ENCODE results near the gene SH3GL1. TPM values are rescaled to one million over a fixed set of nuclear protein-coding genes. Genes with fewer than 3 reads are reported as not detected.

Gene SH3GL1
- total RNA-seq, 1 experiment from 2014 or later, result 261 TPM

DNA sequence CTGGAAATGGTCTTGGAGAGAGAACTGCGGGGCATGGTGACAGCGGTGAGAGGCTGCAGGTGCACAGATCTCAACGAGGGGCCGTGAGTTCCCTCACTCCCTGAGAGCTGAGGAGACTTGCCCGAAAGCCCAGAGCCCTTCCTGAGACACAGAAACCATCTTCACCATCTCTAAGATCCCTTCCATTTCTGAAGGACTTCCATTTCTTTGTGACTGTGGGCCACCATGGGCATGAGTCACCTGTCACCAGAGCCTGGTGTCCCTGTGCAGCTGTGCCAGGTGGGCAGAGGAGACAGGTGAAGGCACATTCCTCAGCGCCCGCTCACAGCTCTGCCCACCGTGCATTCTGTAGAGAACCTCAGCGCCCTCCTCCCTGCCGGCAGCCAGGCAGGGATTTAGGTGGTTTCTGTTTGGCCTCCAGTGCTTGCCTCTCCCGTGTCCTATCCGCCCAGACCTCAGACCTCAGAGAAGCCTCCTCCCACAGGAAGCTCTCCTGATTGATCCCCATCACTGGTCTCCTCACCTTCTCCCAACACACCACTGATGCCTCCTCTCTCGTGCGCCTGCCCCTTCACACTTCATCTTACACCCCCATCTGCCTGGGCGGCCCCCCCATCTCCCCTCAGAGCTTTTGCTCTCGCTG lies 24.2 kb downstream of the SH3GL1 start:
- DNase-seq (ENCODE audit: low read depth), result no peak

DNA sequence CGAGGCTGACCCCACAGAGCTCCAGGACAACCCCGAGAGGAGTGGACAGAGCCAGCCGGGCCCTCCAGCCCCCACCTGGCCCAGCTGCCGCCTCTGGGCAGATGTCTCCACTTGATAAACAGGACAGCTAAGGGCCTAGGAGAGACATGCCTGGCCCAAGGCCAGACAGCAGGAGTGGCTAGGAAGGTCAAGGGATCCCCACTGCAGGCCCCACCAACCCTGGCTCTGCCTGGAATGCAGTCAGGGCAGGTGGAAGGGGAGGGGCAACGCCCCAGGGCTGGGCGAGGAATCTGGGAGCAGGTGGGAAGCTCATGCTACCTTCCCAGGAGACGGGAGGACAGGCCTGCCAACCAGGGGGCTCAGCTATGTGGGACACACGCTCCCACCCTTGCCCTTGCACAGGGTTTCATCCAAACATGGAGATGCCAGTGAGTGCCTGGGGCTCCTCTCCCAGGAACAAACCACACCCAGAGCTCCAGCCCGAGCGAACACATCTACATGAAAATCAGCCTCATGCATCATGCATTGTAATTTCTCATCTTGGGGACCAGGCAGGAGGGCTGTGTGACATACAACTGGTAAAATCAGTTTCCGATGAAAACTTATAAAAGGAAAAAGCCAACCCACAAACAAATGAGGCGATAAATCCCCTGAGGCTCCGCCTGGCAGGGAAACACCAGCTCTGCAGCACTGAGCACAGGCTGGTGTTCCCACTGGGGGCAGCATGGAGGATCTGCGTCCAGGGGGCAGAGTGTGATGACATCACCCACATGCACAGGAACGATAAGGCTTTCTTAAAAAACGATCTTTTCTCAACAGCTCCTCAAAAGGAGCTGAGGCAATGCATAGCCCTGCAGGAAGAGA lies 25.0 kb downstream of the SH3GL1 start:
- peak; percentile 89 for DNase-seq (ENCODE audit: low read depth)

GRCh38 chr19:4374498-4375163 lies 25.7 kb downstream of the SH3GL1 start:
- DNase-seq (ENCODE audit: low read depth), result peak; percentile 95

DNA sequence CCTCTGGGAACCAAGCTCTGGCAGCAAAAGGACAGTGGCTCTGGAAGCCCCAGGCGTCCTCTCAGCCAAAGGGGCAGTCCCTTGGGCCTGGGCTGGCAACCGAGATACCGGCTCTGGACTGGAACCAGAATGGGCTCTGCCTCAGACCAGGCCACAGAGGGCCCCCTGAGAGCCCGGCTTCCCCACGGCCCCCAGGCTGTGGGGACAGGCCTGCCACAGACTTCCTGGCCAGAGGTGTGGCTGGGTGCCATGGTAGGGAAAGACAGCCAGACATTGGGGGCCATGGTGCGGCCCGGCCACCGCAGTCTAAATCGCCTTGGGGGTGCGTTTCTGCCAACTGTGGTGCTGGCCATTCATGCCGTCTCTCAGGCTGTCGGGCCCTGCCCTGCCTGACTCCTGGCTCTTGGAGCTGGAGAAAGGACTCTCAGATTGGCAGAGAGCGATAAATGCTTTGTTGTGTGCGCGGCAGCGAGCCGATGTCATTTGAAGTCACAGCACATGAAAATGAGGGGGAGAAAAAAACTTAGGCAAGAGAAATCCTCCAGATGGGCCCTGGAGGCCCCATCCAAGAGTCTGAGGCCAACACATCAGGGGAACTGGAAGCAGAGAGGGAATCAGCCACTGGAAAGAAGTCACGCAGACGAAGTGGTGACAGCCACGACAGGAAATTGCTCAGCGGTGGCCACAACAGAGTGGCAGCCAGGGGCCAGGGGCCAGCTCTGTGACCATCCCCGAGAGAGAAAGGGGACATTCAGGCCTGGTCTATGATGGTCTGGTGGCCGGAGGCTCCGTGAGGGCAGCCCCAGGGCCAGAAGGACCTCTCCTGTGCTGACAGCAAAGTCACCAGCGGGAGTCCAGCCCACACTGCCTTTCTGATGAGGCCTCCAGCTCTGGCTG lies 26.5 kb downstream of the SH3GL1 start:
- no peak for DNase-seq (ENCODE audit: low read depth)

GRCh38 chr19:4373013-4373367 lies 27.4 kb downstream of the SH3GL1 start:
- no peak for DNase-seq (ENCODE audit: low read depth)

- no peak for DNase-seq (ENCODE audit: low read depth)
These were observed 28.0 kb downstream of the SH3GL1 start for GRCh38 chr19:4372165-4373012.

GRCh38 chr19:4371247-4372164 lies 28.8 kb downstream of the SH3GL1 start:
- peak; percentile 90 for DNase-seq (ENCODE audit: low read depth)

DNA sequence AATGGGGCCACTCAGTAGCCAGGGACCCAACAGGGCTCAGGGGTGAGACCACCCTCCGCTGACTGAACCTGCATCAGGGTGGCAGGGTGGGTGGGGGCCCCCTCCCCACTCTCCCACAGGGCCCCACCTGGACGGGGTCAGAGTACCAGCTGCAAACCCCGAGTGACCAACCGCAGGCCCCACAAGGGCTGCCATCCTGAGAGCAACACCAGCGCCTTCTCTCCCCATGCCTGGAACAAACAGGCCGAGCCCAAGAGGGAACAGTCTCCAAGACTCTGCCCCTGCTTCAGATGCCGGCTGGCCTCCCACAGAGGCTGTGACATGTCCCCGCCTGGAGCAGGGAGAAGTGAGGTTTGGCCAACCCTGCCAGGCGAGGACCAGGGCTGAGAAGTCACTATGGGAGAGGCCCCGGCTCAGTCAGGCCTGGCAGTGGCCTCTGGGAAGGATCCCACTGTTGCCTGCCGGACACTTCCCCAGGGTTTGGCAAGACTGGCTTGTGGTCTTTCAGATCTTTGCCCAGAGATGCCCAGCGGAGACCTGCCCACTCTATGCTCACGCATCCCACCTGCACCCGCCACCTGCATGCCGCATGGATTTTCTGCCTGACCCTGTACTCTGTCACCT lies 29.8 kb downstream of the SH3GL1 start:
- DNase-seq (ENCODE audit: low read depth), result no peak

DNA sequence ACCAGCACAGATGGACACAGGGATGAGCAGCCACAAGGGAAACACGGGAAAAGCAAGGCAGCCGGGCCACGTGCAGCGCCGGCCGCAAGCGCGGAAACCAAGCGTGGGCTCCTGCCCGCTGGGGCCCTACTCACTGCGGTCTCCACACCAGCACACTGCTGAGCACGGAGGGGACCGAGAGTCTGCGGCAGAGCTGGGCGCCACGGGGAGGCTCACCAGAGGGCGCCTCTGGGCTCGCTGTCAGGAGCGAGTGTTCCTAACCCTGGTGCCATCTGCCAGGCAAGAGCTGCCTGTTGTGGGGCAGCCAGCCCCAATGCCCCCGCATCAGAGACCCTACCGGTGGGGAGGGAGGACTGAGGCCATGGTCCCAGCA lies 30.5 kb downstream of the SH3GL1 start:
- DNase-seq (ENCODE audit: low read depth), result no peak

GRCh38 chr19:4369109-4369887 lies 31.0 kb downstream of the SH3GL1 start:
- no peak for DNase-seq (ENCODE audit: low read depth)

DNA sequence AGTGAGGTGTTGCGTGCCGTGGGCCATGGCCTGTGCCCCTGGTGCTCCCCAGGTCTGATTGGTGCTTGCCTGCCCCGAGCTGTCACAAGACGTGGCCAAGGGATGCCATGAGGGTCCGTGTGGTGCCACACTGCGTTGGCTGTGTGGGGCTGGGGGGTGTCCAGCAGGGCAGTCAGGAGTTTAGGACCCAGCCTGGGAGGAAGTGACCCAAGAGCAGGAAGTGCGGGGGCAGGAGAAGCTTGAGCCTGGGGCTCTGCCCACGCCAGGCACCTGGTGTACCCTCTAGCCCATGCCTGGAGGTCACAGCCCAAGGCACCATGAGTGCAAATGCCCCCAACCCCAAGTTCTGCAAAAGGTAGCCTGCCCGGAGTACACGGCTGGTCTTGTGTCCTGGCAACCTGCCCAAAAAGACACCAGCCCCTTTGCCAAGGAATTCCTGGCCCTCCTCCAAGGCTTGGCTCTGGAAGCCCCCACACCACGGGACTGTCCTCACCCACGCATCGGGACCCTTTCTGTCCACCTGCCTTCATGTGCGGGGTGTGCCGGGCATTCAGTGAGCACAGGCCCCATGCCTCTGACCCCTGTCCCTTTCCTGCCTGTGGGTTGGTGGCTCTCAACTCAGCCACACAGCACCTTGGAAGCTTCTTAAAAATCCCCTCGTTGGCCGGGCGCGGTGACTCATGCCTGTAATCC lies 32.1 kb downstream of the SH3GL1 start:
- no peak for DNase-seq (ENCODE audit: low read depth)

DNA sequence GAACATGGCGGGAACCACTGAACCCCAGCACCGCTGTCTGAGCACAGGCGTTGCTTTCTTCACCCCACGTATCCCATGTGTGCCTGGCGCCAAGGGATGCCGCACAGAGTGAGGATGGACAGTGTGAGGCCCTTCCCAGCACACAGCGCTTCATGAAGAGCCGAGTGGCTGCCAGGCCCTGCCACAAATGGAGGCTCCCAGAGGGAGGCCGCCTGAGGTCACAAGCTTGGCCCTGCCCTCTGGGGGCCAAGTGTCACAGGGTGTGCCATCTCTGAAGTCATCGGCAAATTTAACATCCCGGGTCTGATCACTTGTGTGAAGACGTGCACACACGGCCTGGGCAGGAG lies 32.6 kb downstream of the SH3GL1 start:
- DNase-seq (ENCODE audit: low read depth), result no peak

GRCh38 chr19:4367336-4367723 lies 33.0 kb downstream of the SH3GL1 start:
- no peak for DNase-seq (ENCODE audit: low read depth)

GRCh38 chr19:4366666-4367335 lies 33.5 kb downstream of the SH3GL1 start:
- no peak for DNase-seq (ENCODE audit: low read depth)

- DNase-seq (ENCODE audit: low read depth), result no peak
These were observed 34.3 kb downstream of the SH3GL1 start for GRCh38 chr19:4365791-4366665.

- DNase-seq (ENCODE audit: low read depth), result no peak
These were observed 35.0 kb downstream of the SH3GL1 start for GRCh38 chr19:4365341-4365740.

Data from LHCN-M2 (cell line).